Fibroblast of the aortic adventitia (primary cell): ENCODE measurements around the gene NTN5. TPM values are rescaled to one million over a fixed set of nuclear protein-coding genes. Genes with fewer than 3 reads are reported as not detected.
"Not testable (repeated sequence)": the region's sequence is repeated elsewhere in the genome, so short reads cannot be mapped to it uniquely, and the experiment has no call there.

Experiments used
- DNase-seq: peaks from one replicate; pipeline ENCODE4 v3.0.0-alpha.2; 2010; ENCODE audit warnings: low read depth
- H3K4me3 ChIP-seq: 2 replicates; pipeline ENCODE4 v1.5.1; 2011; ENCODE audit warnings: low read depth, mild to moderate bottlenecking, control low read depth, low read length, moderate library complexity
- total RNA-seq: library from RNA; depleted of rRNA; stranded (reverse); fragments of >200 nt; gene quantifications from 2 replicates; pipeline ENCODE4 v1.2.3, GENCODE V29; 2012; ENCODE audit warnings: low replicate concordance
- TF ChIP-seq, protein P1 (sequence below): IDR thresholded peaks from 2 replicates; pipeline ENCODE4 v1.5.1; 2011; ENCODE audit warnings: mild to moderate bottlenecking, low read length, control low read depth, inconsistent platforms; ENCODE audit not compliant: insufficient read depth

NTN5 gene
- total RNA-seq, 1 donor: 0.09 TPM

DNA sequence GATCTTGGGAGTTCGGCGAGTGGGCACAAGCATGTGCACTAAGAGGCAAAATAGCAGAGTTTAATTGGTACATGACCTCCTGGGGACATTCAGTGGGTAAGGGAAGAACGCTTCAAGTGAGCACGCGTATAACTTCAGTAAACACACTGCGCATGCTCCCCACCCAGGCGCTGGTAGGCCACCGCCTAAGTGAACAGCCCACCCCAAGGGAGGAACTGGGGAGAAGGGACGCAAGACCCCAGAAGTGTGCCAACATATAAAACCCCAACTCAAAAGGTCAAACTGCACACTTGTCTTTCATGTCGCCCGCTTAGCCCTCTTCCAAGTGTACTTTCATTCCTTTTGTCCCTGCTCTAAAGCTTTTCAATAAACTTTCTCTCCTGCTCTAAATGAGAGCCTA lies 10.5 kb upstream of the NTN5 start:
- no peak overlapping the region for H3K4me3 ChIP-seq
- TF ChIP-seq, protein P1, sequence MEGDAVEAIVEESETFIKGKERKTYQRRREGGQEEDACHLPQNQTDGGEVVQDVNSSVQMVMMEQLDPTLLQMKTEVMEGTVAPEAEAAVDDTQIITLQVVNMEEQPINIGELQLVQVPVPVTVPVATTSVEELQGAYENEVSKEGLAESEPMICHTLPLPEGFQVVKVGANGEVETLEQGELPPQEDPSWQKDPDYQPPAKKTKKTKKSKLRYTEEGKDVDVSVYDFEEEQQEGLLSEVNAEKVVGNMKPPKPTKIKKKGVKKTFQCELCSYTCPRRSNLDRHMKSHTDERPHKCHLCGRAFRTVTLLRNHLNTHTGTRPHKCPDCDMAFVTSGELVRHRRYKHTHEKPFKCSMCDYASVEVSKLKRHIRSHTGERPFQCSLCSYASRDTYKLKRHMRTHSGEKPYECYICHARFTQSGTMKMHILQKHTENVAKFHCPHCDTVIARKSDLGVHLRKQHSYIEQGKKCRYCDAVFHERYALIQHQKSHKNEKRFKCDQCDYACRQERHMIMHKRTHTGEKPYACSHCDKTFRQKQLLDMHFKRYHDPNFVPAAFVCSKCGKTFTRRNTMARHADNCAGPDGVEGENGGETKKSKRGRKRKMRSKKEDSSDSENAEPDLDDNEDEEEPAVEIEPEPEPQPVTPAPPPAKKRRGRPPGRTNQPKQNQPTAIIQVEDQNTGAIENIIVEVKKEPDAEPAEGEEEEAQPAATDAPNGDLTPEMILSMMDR: no peak
- DNase-seq: peak; percentile 31

DNA sequence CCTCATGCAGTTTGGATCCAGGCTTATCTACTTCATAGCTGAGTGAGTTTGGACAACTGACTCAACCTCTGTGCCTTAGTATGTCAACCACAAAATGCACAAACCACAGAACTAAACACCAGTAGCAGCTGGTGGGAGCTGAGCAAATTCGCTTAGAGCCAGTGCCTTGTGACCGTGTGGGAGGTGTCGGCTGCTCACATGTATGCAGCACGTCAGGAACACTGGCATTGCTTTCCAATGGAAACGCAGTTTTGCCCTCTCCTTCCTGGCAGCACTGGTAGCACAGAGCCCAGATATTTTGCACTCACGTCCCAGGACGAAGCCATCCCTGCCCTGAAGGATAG lies 8.3 kb upstream of the NTN5 start:
- peak; percentile 56 for DNase-seq
- H3K4me3 ChIP-seq: no peak overlapping the region
- TF ChIP-seq, protein P1: no peak

DNA sequence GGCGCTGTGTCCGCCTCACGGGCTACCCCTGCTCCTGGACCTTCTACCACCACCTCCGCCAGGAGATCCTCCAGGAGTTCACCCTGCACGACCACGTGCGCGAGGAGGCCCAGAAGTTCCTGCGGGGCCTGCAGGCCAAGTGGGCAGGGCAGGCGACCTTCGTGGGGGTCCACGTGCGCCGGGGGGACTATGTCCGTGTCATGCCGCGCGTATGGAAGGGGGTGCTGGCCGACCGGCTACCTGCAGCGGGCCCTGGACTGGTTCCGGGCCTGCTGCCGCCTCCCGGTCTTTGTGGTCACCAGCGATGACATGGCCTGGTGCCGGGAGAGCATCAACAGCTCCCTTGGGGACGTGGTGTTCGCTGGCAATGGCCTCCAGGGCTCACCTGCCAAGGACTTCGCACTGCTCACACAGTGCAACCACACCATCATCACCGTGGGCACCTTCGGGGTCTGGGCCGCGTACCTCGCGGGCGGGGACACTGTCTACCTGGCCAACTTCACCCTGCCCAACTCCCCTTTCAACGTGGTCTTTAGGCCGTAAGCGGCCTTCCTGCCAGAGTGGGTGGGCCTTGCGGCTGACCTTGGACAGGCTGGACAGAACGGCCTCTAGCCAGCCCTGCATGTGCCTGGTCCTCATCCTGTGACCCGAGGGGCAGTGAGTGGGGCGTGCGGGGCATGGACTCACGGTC lies 7.8 kb upstream of the NTN5 start:
- no peak for DNase-seq
- H3K4me3 ChIP-seq: no peak overlapping the region
- TF ChIP-seq, protein P1: no peak

DNA sequence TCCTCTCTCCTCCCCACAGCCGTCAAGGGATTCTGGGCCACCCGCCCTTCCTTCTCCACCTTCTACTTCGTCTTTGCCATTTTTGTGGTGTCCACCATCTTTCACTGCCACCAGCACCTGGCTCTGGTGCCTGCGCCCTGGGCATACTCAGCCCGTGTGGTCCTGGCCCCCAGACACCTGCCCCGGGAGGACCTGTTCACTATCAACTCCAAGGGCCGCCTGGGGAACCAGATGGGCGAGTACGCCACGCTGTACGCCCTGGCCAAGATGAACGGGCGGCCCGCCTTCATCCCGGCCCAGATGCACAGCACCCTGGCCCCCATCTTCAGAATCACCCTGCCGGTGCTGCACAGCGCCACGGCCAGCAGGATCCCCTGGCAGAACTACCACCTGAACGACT lies 7.2 kb upstream of the NTN5 start:
- not testable (repeated sequence) for DNase-seq, H3K4me3 ChIP-seq

DNA sequence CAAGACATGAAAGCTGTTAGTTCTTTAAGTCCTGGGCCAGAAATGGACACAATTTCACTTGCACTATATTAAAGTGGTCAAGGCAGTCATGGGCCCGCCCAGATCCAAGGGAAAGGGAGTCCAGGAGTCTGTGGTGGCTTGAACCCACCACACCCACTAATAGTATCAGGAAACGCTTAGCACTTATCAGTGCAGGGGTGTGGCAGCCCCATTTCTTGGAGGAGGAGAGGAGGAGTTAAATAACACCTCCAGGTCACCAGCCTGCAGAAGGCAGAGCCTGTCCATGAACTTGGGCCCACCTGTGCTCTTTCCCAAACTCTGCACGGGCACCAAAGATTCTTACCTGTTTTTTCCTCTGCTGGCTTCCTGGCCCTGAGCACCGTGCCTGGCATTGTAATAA lies 5.4 kb upstream of the NTN5 start:
- peak; percentile 23 for DNase-seq
- H3K4me3 ChIP-seq: no peak overlapping the region
- TF ChIP-seq, protein P1: no peak

DNA sequence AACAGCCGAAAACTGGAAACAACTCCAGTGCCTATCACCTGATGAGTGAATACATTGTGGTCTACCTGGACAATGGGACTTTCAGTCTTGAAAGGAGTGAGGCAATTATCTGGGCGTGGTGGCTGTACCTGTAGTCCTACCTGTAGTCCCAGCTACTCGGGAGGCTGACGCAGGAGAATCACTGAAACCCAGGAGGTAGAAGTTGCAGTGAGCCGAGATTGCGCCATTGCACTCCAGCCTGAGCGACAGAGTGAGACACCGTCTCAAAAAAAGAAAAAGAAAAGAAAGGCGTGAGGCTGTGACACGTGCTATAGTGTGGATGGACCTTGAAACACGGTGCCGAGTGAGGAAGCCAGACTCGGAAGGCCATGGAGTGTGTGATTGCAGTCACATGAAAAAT lies 4.1 kb upstream of the NTN5 start:
- no peak overlapping the region for H3K4me3 ChIP-seq
- no peak for DNase-seq
- TF ChIP-seq, protein P1: no peak

DNA sequence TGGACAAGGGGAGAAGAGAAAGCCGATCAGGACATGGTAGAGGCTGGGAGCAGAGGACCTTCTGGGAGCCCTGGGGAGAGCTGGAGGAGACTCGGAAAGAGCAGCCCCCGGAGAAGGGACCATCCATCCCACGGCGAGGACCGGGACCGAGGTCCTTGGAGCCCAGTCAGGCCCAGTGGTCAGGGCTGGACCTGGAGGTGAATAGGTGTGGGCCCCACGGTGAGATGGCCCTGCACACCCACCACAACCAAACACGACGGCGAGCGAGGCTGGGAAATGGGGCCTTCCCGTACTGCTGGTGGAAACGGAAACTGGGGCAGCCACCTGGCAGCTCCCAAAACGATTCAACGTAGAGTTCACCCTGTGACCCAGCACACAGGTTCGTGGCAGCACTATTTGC lies 3.7 kb upstream of the NTN5 start:
- TF ChIP-seq, protein P1: no peak
- no peak for DNase-seq
- no peak overlapping the region for H3K4me3 ChIP-seq
